ENCODE data around the gene WHAMM.
"Not testable (repeated sequence)": the region's sequence is repeated elsewhere in the genome, so short reads cannot be mapped to it uniquely, and the experiment has no call there.

WHAMM gene

GRCh38 chr15:82803793-82804574, 5.4 kb upstream of the WHAMM start:
- no peak for DNase-seq

- DNase-seq: no peak
Observed at GRCh38 chr15:82804575-82804949, 4.9 kb upstream of the WHAMM start.

- DNase-seq: no peak
Observed at GRCh38 chr15:82805994-82806406, 3.4 kb upstream of the WHAMM start, which contains the start of gene FSD2. Gene FSD2, minus strand, starts transcription at chr15:82806069. Its CDS starts 18,679 bp downstream, at chr15:82787390.

- DNase-seq: no peak
Observed at GRCh38 chr15:82807920-82808633, 1.4 kb upstream of the WHAMM start.

GRCh38 chr15:82808634-82809041, 790 bp upstream of the WHAMM start:
- no peak for DNase-seq

GRCh38 chr15:82810061-82810889, 847 bp downstream of the WHAMM start:
- DNase-seq: no peak

GRCh38 chr15:82810890-82811426, 1.5 kb downstream of the WHAMM start:
- no peak for DNase-seq

- no peak for DNase-seq
Observed at GRCh38 chr15:82812994-82813393, 3.6 kb downstream of the WHAMM start.

GRCh38 chr15:82820128-82820527, 10.7 kb downstream of the WHAMM start:
- no peak for DNase-seq

- not testable (repeated sequence) for DNase-seq
Observed at GRCh38 chr15:82821396-82821795, 12.0 kb downstream of the WHAMM start.

- not testable (repeated sequence) for DNase-seq
Observed at GRCh38 chr15:82821851-82822250, 12.4 kb downstream of the WHAMM start.

- DNase-seq: no peak
Observed at GRCh38 chr15:82823049-82823448, 13.6 kb downstream of the WHAMM start.

GRCh38 chr15:82828075-82828474, 18.6 kb downstream of the WHAMM start:
- DNase-seq: no peak

GRCh38 chr15:82829234-82829633, 19.8 kb downstream of the WHAMM start:
- no peak for DNase-seq

- DNase-seq: no peak
Observed at GRCh38 chr15:82830427-82831173, 21.2 kb downstream of the WHAMM start.

- no peak for DNase-seq
Observed at GRCh38 chr15:82831894-82832600, 22.6 kb downstream of the WHAMM start.

GRCh38 chr15:82832601-82833361, 23.4 kb downstream of the WHAMM start:
- DNase-seq: no peak

- DNase-seq: no peak
Observed at GRCh38 chr15:82833362-82833682, 23.9 kb downstream of the WHAMM start.

GRCh38 chr15:82835391-82835917, 26.0 kb downstream of the WHAMM start:
- no peak for DNase-seq

- DNase-seq: no peak
Observed at GRCh38 chr15:82838096-82838735, 28.8 kb downstream of the WHAMM start.
